ENCODE data around the gene ZFP90. TPM values are rescaled to one million over a fixed set of nuclear protein-coding genes. Genes with fewer than 3 reads are reported as not detected.
"Not testable (repeated sequence)": the region's sequence is repeated elsewhere in the genome, so short reads cannot be mapped to it uniquely, and the experiment has no call there.

Gene ZFP90
- polyA plus RNA-seq, 1 donor, result 49.7 TPM

GRCh38 chr16:68512742-68513141 lies 26.3 kb upstream of the ZFP90 start:
- no peak for DNase-seq

DNA sequence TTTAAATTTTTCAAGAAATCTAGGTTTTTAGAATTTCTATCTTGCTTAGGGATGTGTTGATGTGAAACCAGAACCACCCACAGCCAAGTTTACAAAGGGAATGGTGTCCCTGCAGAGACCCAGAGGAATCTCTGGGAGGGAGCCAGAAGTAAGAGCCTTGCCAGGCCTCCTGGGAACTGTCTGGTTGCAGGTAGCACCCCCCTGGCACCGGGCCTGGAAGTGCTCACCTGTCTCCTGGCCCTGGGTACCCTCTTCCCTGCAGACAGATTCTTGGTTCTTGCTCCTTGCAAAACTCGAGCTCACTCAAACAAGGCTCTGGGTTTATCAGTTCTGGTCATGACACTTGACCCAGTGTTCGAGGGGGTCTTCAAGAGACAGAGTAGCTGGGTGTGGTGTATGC lies 24.6 kb upstream of the ZFP90 start:
- no peak for DNase-seq

- no peak for DNase-seq
Measured at GRCh38 chr16:68517606-68518166, 21.4 kb upstream of the ZFP90 start.

GRCh38 chr16:68519225-68519745 lies 19.8 kb upstream of the ZFP90 start:
- no peak for DNase-seq

DNA sequence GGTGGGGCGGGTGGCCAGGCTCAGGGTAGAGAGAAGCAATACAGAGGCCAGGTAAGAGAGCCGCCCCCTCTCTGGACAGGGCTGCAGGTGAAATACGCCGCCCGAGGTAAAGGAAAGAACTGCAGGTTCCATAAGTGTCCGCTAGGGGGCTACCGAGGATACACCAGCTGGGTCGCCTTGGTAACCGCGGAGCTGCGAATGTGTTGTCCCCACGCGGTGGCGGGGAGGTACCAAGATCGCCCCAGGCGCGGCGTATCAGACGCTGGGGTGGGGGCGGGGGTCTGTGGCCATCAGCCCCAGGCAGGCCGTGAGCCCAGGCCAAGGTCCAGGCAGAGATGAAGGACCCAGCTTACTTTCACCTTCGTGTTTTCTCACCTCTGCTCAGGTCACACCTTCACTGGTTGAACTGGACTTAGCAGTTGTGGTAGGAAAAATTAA lies 18.4 kb upstream of the ZFP90 start:
- DNase-seq, result peak; percentile 91

GRCh38 chr16:68524069-68524820 lies 14.8 kb upstream of the ZFP90 start:
- no peak for DNase-seq

GRCh38 chr16:68526143-68526781 lies 12.8 kb upstream of the ZFP90 start:
- DNase-seq, result no peak

DNA sequence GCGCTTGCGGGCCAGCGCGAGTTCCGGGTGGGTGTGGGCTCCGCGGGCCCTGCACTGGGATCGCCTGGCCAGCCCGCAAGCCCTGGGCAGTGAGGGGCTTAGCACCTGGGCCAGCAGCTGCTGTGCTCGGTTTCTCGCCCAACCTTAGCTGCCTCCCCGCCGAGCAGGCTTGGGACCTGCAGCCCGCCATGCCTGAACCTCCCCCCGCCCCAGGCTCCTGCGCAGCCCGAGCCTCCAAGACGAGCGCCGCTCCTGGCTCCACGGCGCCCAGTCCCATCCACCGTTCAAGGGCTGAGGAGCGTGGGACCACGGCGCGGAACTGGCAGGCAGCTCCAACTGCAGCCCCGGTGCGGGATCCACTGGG lies 12.3 kb upstream of the ZFP90 start:
- no peak for DNase-seq

DNA sequence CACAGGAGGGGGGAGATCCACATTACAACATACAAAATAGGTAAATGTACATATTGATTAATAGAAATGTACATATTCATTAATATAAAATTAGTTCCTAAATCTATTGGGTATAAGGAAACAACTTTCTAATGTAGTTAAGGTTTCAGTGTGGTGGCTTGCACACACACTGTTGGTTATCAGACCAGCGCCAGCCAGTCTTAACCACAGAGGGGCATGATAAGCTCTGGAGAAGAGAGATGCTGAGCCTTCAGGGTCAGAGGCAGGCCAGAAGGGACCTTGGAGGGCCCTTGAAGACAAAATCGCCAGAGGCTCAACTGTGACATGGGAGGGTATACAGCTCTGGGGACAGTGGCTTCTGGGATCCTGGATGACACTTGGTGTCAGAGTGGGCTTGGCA lies 10.9 kb upstream of the ZFP90 start:
- DNase-seq, result no peak

GRCh38 chr16:68528686-68529379 lies 10.3 kb upstream of the ZFP90 start:
- DNase-seq, result peak; percentile 84

GRCh38 chr16:68529608-68529930 lies 9.5 kb upstream of the ZFP90 start:
- no peak for DNase-seq

- DNase-seq, result peak; percentile 83
Measured at GRCh38 chr16:68529931-68530701, 9.0 kb upstream of the ZFP90 start.

- DNase-seq, result no peak
Measured at GRCh38 chr16:68533937-68534336, 5.2 kb upstream of the ZFP90 start.

- no peak for DNase-seq
Measured at GRCh38 chr16:68535331-68535730, 3.8 kb upstream of the ZFP90 start.

DNA sequence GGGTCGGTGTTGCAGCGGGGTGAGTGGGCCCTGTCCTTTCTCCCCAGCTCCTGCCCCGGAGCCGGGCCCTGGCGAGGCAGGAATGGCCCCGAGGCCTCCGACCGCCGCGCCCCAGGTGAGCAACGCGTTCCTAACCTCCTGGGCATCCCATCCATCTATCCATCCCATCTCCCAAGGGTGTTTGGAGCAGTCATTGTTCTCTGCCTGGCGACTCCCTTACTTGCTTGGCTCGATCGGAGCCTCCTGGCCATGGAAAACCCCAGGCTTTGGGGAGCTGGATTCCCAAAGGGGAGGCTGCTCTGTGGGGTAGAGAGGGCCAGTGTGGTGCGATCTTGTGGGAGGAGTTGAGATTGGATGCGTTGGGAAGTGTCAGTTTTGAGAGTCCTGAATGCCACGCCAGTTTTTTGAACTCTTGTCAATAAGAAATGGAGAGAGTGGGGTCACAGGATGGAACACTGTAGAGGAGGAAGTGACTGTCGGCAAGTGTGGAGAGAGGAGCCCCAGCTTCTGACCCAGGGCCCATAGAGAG lies 684 bp downstream of the ZFP90 start:
- DNase-seq, result no peak

GRCh38 chr16:68548947-68549346 lies 9.9 kb downstream of the ZFP90 start:
- no peak for DNase-seq

- DNase-seq, result no peak
Measured at GRCh38 chr16:68553186-68553585, 14.1 kb downstream of the ZFP90 start.

DNA sequence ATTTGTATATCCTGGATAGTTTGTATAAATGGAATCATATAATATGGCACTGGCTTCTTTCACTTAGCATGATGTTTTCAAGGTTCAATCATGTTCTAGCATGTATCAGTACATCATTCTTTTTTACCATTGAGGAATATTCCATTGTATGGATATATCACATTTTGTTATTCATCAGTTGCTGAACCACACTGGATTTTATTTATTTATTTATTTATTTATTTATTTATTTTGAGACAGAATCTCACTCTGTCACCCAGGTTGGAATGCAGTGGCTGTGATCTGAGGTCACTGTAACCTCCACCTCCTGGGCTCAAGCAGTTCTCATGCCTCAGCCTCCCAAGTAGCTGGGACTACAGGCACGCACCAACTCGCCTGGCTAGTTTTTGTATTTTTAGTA lies 21.2 kb downstream of the ZFP90 start:
- not testable (repeated sequence) for DNase-seq

DNA sequence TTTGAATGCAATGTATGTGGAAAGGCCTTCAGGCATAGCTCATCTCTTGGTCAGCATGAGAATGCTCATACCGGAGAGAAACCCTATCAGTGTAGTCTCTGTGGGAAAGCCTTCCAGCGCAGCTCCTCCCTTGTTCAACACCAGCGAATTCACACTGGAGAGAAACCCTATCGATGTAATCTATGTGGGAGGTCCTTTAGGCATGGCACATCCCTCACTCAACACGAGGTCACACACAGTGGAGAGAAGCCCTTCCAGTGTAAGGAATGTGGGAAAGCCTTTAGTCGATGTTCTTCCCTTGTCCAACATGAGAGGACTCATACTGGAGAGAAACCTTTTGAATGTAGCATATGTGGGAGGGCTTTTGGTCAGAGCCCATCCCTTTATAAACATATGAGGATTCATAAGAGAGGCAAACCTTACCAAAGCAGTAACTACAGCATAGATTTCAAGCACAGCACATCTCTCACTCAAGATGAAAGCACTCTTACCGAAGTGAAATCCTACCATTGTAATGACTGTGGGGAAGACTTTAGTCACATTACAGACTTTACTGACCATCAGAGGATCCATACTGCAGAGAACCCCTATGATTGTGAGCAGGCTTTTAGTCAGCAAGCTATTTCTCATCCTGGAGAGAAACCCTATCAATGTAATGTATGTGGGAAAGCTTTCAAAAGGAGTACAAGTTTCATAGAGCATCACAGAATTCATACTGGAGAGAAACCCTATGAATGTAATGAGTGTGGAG lies 24.7 kb downstream of the ZFP90 start:
- no peak for DNase-seq

GRCh38 chr16:68564382-68564985 lies 25.4 kb downstream of the ZFP90 start:
- no peak for DNase-seq

DNA sequence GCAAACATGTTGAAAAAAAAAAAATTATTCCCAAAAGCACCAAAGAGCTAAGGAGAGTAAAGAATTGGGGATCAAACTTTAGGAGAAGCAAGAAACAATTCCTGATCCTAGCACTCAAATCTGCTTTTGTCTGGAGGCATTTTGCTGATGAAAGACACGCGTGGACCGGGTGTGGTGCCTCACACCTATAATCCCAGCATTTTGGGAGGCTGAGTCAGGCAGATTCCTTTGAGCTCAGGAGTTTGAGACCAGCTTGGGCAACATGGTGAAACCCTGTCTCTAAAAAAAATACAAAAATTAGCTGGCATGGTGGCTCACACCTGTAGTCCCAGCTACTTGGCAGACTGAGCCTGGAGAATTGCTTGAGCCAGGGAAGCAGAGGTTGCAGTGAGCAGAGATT lies 35.4 kb downstream of the ZFP90 start:
- no peak for DNase-seq
